GM19395 (cell line): ENCODE measurements around the gene TMEM164.
A peak's percentile ranks its signal among the peaks of the same experiment; 100 is the strongest.
"Not testable (repeated sequence)": the region's sequence is repeated elsewhere in the genome, so short reads cannot be mapped to it uniquely, and the experiment has no call there.

Experiments
- ATAC-seq: cut with Tn5 transposase; IDR thresholded peaks from one replicate; pipeline ENCODE4 v1.9.1; 2021; ENCODE audit warnings: mild to moderate bottlenecking, moderate library complexity; ENCODE audit not compliant: unreplicated experiment

The TMEM164 gene

GRCh38 chrX:110125446-110126162 is 122.7 kb downstream of the TMEM164 start:
- no peak for ATAC-seq

DNA sequence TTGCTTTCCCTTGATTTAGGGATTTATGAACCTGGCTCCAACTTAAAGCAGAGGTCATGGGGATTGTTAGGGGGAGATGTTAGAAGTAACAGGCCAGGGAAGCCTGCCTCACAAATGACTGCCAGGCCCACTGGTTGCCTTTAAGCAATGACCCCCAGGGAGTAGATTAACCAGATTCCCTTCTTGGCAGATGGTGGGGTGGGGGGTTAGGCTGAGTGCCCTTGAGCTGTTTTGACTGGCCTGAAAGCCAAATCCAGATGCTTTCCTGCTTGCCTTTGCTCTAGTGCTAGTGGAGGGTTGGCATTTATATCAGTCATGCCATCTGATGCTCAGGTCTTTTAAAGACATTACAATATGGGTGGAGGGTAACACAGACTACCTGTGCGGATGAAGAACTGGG is 128.1 kb downstream of the TMEM164 start:
- no peak for ATAC-seq

DNA sequence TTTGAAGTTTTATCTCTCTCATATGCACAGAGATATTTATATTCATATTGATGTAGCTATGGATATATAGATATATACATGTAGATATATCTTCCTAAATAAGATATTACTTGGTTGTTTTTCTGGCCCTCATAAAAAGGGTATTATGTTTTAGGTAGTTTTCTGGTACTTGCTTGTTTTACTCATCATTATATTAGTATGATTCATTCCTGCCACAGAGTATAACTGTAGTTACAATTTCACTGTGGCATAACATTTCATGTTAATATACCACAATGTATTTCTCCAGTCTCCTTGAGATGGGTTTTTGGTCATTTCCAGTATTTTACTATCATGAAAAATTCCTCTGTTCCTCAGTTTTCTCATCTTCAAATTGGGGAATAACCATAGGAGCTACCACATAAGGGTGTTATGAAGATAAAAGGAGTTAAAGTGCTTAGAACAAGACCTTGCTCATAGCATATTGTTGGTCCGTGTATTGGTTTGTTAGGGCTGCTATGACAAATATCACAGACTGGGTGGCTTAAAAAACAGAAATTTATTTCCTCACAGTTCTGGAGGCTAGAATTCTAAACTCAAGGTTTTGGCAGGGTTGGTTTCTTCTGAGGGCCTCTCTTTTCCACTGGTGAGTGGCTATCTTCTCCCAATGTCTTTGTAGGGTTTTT is 129.7 kb downstream of the TMEM164 start:
- no peak for ATAC-seq

DNA sequence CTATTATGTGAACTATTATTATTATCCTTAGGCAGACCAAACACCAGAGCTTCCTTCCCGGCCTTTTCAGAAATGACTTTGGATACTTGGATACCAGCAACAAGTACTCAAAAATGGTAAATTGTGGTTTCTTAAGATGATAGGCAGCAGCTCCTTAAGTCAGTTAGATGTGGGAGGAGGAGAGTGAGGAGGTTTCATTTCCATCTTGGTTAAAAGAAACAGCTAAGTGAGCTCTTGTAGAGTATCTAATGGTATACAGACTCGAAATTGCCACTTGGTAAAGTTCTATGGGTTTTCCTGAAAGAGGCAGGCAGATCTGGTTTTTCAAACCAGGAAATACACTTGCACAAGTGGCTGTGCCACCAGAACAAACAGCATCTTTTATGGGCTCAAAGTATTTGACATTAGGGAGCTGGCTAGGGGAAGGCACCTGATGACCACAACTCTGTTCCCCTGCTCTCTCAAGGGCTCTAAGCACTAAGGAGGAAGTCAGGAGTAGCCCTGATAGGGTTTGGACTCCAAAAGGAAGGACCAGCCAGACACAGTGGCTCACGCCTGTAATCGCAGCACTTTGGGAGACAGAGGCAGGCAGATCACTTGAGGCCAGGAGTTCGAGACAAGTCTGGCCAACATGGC is 130.9 kb downstream of the TMEM164 start:
- no peak for ATAC-seq

- no peak for ATAC-seq
These were observed 132.7 kb downstream of the TMEM164 start for GRCh38 chrX:110135618-110136017.

DNA sequence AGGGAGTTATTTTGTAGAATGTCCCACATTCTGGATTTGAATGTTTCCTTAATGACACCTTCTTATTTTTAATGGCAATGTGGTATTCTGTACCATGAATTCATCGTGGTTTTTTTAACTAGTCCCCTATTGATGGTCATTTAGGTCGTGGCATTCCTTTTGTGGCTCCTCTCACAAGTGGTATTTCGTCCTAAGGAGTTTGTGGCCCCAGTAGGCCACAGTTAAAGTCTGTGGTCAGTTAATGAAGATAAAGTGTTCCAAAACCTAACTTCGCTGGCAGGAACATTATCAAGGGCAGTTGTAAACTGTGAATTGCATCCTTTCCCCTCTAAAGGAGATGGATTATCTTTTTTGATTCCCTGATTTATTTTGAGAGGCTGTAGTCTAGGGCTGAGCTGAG is 133.2 kb downstream of the TMEM164 start:
- ATAC-seq, result no peak

GRCh38 chrX:110138557-110138956 is 135.6 kb downstream of the TMEM164 start:
- no peak for ATAC-seq

DNA sequence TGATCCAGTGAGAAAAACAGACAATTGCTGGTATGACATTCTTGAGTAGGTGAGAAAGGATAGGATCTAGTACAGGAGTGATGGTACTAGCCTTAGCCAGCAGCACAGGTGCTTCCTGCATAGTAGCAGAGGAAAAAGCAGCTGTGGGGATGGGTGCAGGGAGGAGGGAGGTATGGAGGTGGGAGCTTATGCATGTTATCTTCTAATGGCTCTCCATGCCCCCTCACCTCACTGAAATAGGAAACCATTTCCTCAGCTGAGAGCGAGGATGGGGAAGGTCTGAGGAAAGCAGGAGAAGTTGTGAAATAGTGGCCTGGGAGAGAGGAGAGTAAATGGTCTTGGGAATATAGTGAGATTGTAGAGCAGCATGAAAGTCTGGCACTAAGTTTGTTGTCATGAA is 136.3 kb downstream of the TMEM164 start:
- no peak for ATAC-seq

DNA sequence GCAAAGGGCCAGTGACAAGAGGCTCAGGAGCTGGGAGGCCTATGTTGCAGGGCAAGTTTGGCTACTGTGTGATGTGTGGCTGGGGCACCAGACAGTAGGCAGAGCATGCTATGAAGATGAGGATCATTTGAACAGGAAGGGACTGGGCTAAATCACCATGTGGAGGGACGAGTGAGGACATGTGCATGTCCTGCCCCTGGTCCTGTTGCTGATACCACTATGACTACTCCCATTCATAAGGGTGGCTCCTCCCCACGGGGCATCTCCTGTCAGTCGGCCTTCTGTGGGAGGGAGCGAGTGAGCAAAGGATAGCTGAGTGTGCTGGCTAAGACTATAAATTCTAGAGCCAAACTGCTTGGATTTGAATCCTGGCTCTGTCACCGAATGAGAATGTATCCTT is 139.2 kb downstream of the TMEM164 start:
- no peak for ATAC-seq

DNA sequence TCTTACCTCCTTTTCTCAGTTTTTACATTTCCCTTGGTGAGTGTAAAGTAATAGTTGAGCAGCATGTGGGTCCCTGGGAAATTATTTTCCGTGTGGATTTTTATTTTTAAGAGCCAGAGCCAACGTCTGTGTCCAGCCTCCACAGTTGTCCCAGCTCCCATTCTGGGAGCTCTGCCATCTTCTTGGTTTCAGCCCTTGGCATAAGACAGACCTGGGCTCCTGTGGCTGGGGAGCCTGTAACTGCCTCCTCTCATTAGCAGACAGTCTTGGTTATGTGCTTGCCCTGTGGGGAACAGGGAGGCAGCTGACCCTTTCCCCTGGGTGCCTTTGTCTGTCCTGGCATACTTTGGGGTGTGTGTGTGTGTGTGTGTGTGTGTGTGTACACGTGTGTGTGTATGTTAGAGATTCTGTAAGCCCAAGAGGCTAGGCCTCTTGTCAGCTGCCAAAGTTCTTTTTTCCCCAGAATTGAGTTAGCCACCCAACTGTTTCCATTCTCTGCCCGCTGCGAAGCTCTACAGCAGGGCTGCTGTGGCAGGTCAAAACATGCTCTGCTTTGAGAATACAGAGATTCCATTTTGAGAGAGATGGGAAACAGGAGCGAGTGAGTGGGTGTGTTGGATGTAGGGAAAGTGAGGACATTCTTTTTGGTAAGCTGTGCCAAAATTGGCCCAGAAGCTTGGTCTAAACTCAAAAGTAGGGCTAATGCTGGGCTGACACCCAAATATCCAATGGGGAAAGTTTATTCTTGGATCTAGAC is 140.7 kb downstream of the TMEM164 start:
- ATAC-seq, result no peak

DNA sequence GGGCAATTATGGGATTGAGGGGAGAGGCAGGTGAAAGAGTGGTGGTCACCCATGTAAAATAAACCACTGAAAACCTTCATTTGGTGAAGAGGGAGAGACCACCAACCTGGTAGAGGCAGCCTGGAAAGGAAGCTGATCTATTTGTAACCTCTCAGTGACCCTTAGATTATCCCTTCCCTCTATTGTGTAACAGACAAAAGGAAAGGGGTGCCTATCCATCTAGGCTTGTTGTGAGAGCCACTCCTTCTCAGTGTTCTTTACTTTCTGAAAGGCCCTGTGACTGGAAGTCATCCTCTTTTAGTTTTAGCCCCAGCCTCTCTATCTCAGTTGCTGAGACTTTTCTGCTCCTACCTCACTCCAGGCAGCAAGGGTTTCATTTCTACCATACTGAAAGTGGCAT is 142.4 kb downstream of the TMEM164 start:
- no peak for ATAC-seq

DNA sequence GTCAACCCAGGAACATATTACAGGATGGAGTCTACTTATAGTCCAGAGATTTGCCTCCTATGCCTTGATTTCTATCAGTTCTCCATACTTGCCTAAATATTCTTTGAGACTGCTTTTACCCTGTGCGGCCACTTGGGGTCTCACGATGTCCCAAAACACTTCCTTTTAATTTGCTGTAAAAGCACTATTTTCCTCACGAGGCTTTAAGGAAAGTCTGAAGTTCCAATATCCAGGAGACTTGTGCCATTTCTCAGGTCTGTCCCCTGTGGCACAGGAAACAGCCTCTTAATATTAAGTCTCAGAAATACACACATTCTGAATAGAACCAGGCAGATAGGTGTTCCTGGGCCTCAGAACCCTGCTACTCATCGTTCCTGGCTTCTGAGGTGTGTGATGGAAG is 142.9 kb downstream of the TMEM164 start:
- ATAC-seq, result peak; percentile 73

- peak; percentile 78 for ATAC-seq
These were observed 143.6 kb downstream of the TMEM164 start for GRCh38 chrX:110146521-110146920.

DNA sequence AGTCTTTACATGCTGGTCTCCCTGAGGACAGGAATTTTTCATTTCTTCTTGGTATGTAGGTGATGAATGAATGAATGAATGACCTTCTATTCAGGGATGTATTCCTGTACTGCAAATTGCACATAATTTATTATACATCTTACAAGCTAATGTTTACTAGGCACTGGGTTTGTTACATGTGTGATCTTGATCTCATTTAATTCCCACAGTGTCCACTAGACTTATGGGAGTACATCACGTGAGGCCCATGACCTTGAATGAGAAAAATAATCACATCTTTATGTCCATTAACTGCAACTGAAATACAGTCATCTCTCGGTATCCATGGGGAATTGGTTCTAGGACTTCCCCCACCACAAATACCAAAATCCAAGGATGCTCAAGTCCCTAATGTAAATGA is 150.3 kb downstream of the TMEM164 start:
- no peak for ATAC-seq

DNA sequence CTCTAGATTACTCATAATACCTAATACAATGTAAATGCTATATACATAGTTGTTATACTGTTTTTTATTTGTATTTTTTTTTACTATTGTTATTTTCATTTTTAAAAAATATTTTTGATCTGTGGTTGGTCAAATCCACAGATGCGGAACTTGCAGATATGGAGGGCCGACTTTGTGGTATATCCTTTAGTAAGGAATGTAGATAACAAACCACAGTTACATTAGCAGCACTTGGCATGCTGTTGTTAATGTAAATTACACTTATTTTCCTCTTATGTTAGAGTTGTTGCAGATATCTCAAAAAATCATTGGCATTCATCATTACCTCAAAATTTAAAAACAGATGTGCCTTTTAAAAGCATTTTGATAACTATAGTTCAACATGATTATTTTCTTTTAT is 151.0 kb downstream of the TMEM164 start:
- ATAC-seq, result no peak

GRCh38 chrX:110154328-110154727 is 151.4 kb downstream of the TMEM164 start:
- ATAC-seq, result not testable (repeated sequence)

GRCh38 chrX:110155759-110156158 is 152.8 kb downstream of the TMEM164 start:
- no peak for ATAC-seq

GRCh38 chrX:110156167-110156754 is 153.3 kb downstream of the TMEM164 start:
- ATAC-seq, result no peak

DNA sequence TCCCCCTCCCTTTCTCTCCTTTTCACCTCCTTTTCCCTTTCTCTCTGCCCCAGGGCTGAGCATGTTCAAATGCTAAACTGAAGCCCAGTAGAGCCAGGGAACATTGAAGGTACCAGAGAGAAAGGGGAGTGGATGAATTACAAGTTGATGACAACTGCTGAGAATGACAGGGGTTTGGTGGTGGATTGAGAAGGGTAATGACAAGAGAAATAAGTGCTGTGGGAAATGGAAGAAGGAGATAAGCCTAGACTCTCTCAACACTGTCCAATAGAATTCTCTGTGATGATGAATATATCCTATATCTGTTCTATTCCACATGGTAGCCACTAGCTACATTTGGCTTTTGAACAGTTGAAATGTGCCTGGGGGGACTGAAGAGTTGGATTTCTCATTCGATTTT is 154.5 kb downstream of the TMEM164 start:
- no peak for ATAC-seq

DNA sequence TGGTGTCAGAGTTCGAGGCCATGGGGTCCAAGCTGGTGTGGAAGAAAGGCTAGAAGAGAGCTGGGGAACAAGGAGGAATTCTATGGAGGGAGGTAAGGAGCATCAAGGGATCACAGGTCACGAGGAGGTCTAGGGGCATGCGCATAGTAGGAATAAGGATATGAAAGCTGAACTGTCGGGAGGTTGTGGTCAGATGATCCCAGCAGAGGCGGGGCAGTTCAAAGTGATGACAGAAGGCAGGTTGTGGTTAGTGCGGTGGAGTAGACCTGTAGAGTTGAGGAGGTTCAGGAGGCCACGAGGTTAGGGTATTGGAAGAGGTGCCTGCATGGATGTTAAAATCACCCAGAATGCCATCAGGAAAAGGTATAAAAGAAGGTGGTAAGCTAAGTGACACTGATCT is 156.3 kb downstream of the TMEM164 start:
- ATAC-seq, result no peak

GRCh38 chrX:110159865-110160264 is 157.0 kb downstream of the TMEM164 start:
- ATAC-seq, result no peak
